ENCODE measurements around the gene EML4.
"Not testable (repeated sequence)": the region's sequence is repeated elsewhere in the genome, so short reads cannot be mapped to it uniquely, and the experiment has no call there.

EML4 gene

DNA sequence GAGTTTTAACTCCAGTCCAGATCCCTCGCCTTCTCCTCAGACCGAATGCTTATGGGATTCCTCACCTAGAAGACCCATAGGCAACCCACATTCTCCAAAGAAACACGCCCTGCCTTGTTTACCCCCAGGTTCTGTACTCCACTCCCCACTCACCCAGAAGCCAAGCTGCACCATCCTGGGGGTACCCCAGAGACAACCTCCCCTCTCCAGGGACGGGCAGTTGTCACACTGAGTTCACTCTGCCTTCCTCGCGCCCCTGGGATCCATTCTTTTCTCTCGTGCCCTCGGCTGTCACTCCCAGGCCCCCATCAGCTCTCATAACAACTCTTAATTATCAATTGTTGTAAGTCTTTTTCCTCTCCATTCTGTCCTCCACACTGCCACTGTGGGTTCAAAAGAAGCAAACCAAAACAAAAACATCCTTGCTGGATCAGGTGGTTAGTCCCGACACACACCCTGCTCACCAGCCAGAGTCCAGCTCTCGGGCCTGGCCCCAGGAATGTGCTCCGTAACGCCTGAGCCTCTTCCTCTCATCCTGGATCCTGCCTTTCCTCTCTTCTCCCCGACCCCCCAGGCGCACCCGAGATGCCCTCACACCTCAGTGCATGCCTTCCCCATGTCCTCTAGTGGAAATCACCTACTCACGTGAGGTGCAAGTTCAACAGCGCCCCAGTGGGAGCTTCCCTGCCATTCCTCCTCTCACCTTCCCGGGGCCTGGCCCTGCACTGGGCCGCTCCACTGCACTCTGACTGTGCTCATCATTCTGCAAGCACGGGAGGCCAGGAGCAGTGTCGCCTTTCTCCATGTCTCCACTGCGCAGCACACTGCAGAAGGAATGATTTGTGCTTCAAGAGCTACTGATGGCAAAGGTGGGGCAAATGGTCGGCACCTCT lies 171.1 kb downstream of the EML4 start:
- CTCF ChIA-PET = interaction anchor here (1.0 to 1.1 kb wide), 2 partner anchors 16 kb away, joined by 3 read pairs; no protein-coding TSS in a partner anchor
- 95% methylated on average over 18 of the region's 23 CpGs for WGBS (ENCODE audit: insufficient coverage)

DNA sequence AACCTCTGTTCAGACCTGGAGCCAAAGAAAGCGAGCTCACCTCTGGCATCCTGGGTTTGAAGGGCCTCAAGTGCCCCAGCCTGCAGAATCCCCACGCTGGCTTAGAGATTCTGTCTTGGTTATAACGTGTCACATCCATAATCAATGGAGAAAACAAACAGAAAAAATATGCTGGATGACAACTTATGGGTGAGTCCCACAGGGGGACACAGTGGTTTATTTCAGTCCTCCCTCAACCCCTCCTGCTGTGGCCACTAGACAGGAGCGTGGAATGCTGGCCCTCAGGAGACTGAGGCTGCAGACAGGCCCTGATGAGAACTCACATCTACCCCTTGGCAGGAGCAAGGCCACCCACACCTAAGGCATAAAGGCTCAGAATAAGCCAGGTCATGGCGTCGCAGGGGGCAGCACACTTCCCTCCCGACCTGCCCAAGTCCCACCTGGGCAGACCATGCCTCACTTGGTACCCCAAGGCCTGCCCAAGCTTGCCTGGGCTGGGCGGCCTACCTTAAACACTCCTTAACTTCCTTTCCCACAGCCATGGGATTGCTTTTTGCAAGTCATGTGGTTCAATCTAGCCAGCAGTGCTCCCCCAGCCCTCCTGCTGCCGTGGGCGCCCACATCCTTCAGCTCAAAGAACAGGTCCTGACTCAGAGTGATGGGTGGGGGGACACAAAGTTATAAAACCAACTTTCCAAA lies 171.9 kb downstream of the EML4 start:
- WGBS (ENCODE audit: insufficient coverage) = 81% methylated on average over 8 of the region's 10 CpGs
- no peaks in the 10 kb centered on the region for H3K27me3 ChIP-seq (replicated peaks in 2 of 5; ENCODE audit: control insufficient read depth in 4 of 5, insufficient read depth in 5 of 5, low read length in 4 of 5)
- H3K36me3 ChIP-seq (ENCODE audit: control insufficient read depth in 4 of 4, insufficient read depth in 4 of 4, low read length in 3 of 4) = peaks cover 3 to 51% (median 25%) of the 10 kb centered on the region in 4 experiments
- no peaks in the 10 kb centered on the region for H3K4me1 ChIP-seq (ENCODE audit: control extremely low read depth in 1 of 4, control insufficient read depth in 4 of 4, insufficient read depth in 4 of 4, low read length in 3 of 4)
- CTCF ChIA-PET = interaction anchor here (1.0 to 1.1 kb wide), 2 partner anchors 15 to 16 kb away, joined by 3 read pairs; no protein-coding TSS in a partner anchor
- H3K9me3 ChIP-seq (ENCODE audit: control extremely low read depth in 1 of 5, control insufficient read depth in 4 of 5, insufficient read depth in 2 of 5, low read depth in 1 of 5, low read length in 4 of 5) = peaks cover 0 to 2% (median 0%) of the 10 kb centered on the region in 5 experiments
- DNase-seq = peak in 1 of 3 donors; percentile 13
- no peak overlapping the region for H3K4me3 ChIP-seq (ENCODE audit: control insufficient read depth in 1 of 7, extremely low read depth in 1 of 7, insufficient read depth in 4 of 7, low read depth in 2 of 7, low read length in 6 of 7)
- no peak overlapping the region for H3K27ac ChIP-seq (ENCODE audit: insufficient read depth in 1 of 2, low read depth in 1 of 2, low read length in 2 of 2, poor library complexity in 1 of 2, severe bottlenecking in 2 of 2)
- POLR2A ChIA-PET = no interaction called here

More for the DNA sequence above, 171.1 kb downstream of the EML4 start:
- DNase-seq = no peak
- Histone ChIP-seq H3K27me3 (replicated peaks in 2 of 5; ENCODE audit: control insufficient read depth in 4 of 5, insufficient read depth in 5 of 5, low read length in 4 of 5) (no peaks in the 10 kb centered on the region), H3K27ac (ENCODE audit: insufficient read depth in 1 of 2, low read depth in 1 of 2, low read length in 2 of 2, poor library complexity in 1 of 2, severe bottlenecking in 2 of 2) (no peak overlapping the region), H3K4me3 (ENCODE audit: control insufficient read depth in 1 of 7, extremely low read depth in 1 of 7, insufficient read depth in 4 of 7, low read depth in 2 of 7, low read length in 6 of 7) (no peak overlapping the region), H3K36me3 (ENCODE audit: control insufficient read depth in 4 of 4, insufficient read depth in 4 of 4, low read length in 3 of 4) (peaks cover 0 to 50% (median 23%) of the 10 kb centered on the region in 4 experiments), H3K4me1 (ENCODE audit: control extremely low read depth in 1 of 4, control insufficient read depth in 4 of 4, insufficient read depth in 4 of 4, low read length in 3 of 4) (no peaks in the 10 kb centered on the region), H3K9me3 (ENCODE audit: control extremely low read depth in 1 of 5, control insufficient read depth in 4 of 5, insufficient read depth in 2 of 5, low read depth in 1 of 5, low read length in 4 of 5) (peaks cover 0 to 2% (median 0%) of the 10 kb centered on the region in 5 experiments)
- POLR2A ChIA-PET = no interaction called here

DNA sequence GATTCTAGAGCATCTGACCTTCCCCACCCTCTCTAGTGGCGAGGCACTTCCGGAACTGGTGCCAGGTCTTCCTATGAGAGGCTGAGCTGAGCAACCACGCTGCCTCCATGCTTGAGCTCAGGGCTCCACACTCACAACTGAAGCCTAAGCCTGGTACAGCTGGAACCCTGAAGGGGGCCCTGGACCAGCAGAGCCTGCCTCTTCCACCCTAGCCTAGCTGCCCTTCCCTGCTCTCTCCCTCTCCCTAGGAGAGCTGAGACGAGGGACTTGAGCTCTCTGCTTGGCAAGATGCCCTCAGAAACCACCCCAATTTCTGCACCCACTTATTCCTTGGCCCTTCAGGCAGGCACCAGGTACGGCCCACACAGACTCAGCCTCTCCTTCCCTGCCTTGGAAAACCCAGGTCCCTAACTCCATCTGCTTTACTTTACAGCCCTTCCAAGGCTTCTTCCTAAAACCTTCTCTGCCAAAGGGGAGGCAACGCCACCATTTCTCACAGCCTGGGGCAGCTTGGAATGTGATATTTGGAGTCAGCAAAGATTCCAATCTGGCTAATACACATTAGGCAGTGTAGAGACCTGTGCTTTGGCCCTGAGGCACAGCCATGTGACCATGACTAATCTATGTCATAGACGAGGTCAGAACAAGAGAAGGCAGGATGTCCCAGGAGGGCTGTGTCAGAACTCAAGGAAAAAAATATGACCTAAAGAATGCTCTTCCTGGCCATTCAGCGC lies 173.1 kb downstream of the EML4 start:
- ChIA-PET CTCF (interaction anchor here (1.2 to 1.7 kb wide), 3 partner anchors 9 to 245 kb away, joined by 3 to 6 read pairs (median 5); no protein-coding TSS in a partner anchor), POLR2A (interaction anchor here (0.7 kb wide), 1 partner anchor 1512 kb away, joined by 3 read pairs; no protein-coding TSS in a partner anchor)
- Histone ChIP-seq H3K4me1 (ENCODE audit: control extremely low read depth in 1 of 4, control insufficient read depth in 4 of 4, insufficient read depth in 4 of 4, low read length in 3 of 4) (no peaks in the 10 kb centered on the region), H3K9me3 (ENCODE audit: control extremely low read depth in 1 of 5, control insufficient read depth in 4 of 5, insufficient read depth in 2 of 5, low read depth in 1 of 5, low read length in 4 of 5) (peaks cover 0 to 2% (median 0%) of the 10 kb centered on the region in 5 experiments), H3K36me3 (ENCODE audit: control insufficient read depth in 4 of 4, insufficient read depth in 4 of 4, low read length in 3 of 4) (peaks cover 3 to 54% (median 27%) of the 10 kb centered on the region in 4 experiments), H3K27me3 (replicated peaks in 2 of 5; ENCODE audit: control insufficient read depth in 4 of 5, insufficient read depth in 5 of 5, low read length in 4 of 5) (no peaks in the 10 kb centered on the region), H3K27ac (ENCODE audit: insufficient read depth in 1 of 2, low read depth in 1 of 2, low read length in 2 of 2, poor library complexity in 1 of 2, severe bottlenecking in 2 of 2) (no peak overlapping the region), H3K4me3 (ENCODE audit: control insufficient read depth in 1 of 7, extremely low read depth in 1 of 7, insufficient read depth in 4 of 7, low read depth in 2 of 7, low read length in 6 of 7) (no peak overlapping the region)
- no peak for DNase-seq
- 89% methylated on average over 6 of the region's 8 CpGs for WGBS (ENCODE audit: insufficient coverage)

DNA sequence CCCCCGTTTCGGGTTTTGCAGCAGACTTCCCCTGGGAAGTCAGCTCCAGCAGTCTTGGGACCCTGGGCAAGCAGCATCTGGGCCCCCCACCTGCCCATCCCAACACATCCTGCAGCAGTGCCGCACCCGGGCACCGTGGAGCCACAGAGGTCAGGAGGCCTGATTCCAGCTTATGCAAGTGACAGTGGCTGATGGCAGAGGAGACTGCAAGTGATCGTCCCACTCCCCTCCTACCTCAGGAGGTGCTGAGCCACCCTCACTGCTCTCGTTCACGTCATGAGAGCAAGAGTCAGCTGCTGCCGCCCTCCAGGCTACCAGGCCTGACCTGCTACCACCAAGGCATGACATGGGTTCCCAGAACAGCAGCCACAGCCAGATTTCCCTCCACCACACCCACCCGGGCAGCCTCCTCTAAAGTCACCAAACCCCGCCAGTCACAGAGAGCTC lies 173.7 kb downstream of the EML4 start:
- H3K27me3 ChIP-seq (replicated peaks in 2 of 5; ENCODE audit: control insufficient read depth in 4 of 5, insufficient read depth in 5 of 5, low read length in 4 of 5) = no peaks in the 10 kb centered on the region
- POLR2A ChIA-PET = interaction anchor here (0.7 kb wide), 1 partner anchor 1512 kb away, joined by 3 read pairs; no protein-coding TSS in a partner anchor
- CTCF ChIA-PET = interaction anchor here (0.6 to 1.7 kb wide), 5 partner anchors 9 to 256 kb away, joined by 3 to 6 read pairs (median 3); no protein-coding TSS in a partner anchor
- H3K27ac ChIP-seq (ENCODE audit: insufficient read depth in 1 of 2, low read depth in 1 of 2, low read length in 2 of 2, poor library complexity in 1 of 2, severe bottlenecking in 2 of 2) = no peak overlapping the region
- no peak for DNase-seq
- 95% methylated on average over 10 of the region's 11 CpGs for WGBS (ENCODE audit: insufficient coverage)
- H3K4me3 ChIP-seq (ENCODE audit: control insufficient read depth in 1 of 7, extremely low read depth in 1 of 7, insufficient read depth in 4 of 7, low read depth in 2 of 7, low read length in 6 of 7) = no peak overlapping the region
- peaks cover 3 to 50% (median 27%) of the 10 kb centered on the region in 4 experiments for H3K36me3 ChIP-seq (ENCODE audit: control insufficient read depth in 4 of 4, insufficient read depth in 4 of 4, low read length in 3 of 4)
- no peaks in the 10 kb centered on the region for H3K4me1 ChIP-seq (ENCODE audit: control extremely low read depth in 1 of 4, control insufficient read depth in 4 of 4, insufficient read depth in 4 of 4, low read length in 3 of 4)
- H3K9me3 ChIP-seq (ENCODE audit: control extremely low read depth in 1 of 5, control insufficient read depth in 4 of 5, insufficient read depth in 2 of 5, low read depth in 1 of 5, low read length in 4 of 5) = peaks cover 0 to 2% (median 0%) of the 10 kb centered on the region in 5 experiments

DNA sequence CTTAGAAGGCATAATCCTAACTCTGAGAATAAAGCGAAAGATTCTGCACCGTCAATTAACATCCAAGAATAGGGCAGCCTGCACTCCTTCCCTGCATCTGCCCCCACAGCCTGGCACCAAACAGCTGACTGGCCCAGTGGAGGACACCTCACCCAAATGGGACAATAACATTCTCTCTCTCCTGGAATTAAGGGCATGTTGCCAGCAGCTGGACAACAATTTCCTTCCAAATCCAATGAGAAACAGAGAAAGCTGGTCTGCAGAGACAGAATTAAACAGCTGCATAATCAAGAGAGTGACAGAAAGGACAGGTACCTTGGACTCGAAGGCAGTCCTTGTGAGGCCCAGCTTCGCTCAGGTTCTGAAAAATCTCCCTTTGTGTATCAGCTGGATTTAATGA lies 176.8 kb downstream of the EML4 start:
- WGBS (ENCODE audit: insufficient coverage) = 98% methylated on average over 4 of the region's 4 CpGs
- H3K4me3 ChIP-seq (ENCODE audit: control insufficient read depth in 1 of 7, extremely low read depth in 1 of 7, insufficient read depth in 4 of 7, low read depth in 2 of 7, low read length in 6 of 7) = no peak overlapping the region
- H3K27me3 ChIP-seq (replicated peaks in 2 of 5; ENCODE audit: control insufficient read depth in 4 of 5, insufficient read depth in 5 of 5, low read length in 4 of 5) = no peaks in the 10 kb centered on the region
- no peaks in the 10 kb centered on the region for H3K4me1 ChIP-seq (ENCODE audit: control extremely low read depth in 1 of 4, control insufficient read depth in 4 of 4, insufficient read depth in 4 of 4, low read length in 3 of 4)
- ChIA-PET CTCF (interaction anchor here (1.1 to 1.5 kb wide), 2 partner anchors 17 to 251 kb away, joined by 3 to 7 read pairs; no protein-coding TSS in a partner anchor), POLR2A (no interaction called here)
- H3K27ac ChIP-seq (ENCODE audit: insufficient read depth in 1 of 2, low read depth in 1 of 2, low read length in 2 of 2, poor library complexity in 1 of 2, severe bottlenecking in 2 of 2) = no peak overlapping the region
- DNase-seq = no peak
- peaks cover 7 to 52% (median 30%) of the 10 kb centered on the region in 4 experiments for H3K36me3 ChIP-seq (ENCODE audit: control insufficient read depth in 4 of 4, insufficient read depth in 4 of 4, low read length in 3 of 4)
- no peaks in the 10 kb centered on the region for H3K9me3 ChIP-seq (ENCODE audit: control extremely low read depth in 1 of 5, control insufficient read depth in 4 of 5, insufficient read depth in 2 of 5, low read depth in 1 of 5, low read length in 4 of 5)

DNA sequence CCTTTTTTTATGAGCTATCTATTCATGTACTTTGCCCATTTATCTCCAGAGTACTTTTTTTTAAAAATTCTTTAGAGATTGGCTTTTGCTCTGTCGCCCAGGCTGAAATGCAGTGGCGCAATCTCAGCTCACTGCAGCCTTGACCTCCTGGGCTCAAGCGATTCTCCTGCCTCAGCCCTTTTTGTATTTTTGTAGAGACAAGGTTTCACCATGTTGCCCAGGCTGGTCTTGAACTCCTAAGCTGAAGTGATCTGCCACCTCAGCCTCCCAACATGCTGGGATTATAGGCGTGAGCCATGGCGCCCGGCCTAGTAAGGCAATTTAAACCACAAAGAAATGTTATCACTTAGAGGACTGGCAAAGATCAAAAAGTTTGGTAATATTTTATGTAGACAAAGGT lies 177.7 kb downstream of the EML4 start:
- H3K27me3 ChIP-seq (replicated peaks in 2 of 5; ENCODE audit: control insufficient read depth in 4 of 5, insufficient read depth in 5 of 5, low read length in 4 of 5); H3K4me1 ChIP-seq (ENCODE audit: control extremely low read depth in 1 of 4, control insufficient read depth in 4 of 4, insufficient read depth in 4 of 4, low read length in 3 of 4); H3K9me3 ChIP-seq (ENCODE audit: control extremely low read depth in 1 of 5, control insufficient read depth in 4 of 5, insufficient read depth in 2 of 5, low read depth in 1 of 5, low read length in 4 of 5); DNase-seq; POLR2A ChIA-PET; H3K27ac ChIP-seq (ENCODE audit: insufficient read depth in 1 of 2, low read depth in 1 of 2, low read length in 2 of 2, poor library complexity in 1 of 2, severe bottlenecking in 2 of 2); H3K4me3 ChIP-seq (ENCODE audit: control insufficient read depth in 1 of 7, extremely low read depth in 1 of 7, insufficient read depth in 4 of 7, low read depth in 2 of 7, low read length in 6 of 7): not testable (repeated sequence)
- CTCF ChIA-PET = interaction anchor here (1.1 to 1.5 kb wide), 2 partner anchors 18 to 252 kb away, joined by 3 to 7 read pairs; no protein-coding TSS in a partner anchor
- H3K36me3 ChIP-seq (ENCODE audit: control insufficient read depth in 4 of 4, insufficient read depth in 4 of 4, low read length in 3 of 4) = peaks cover 13 to 56% (median 35%) of the 10 kb centered on the region in 4 experiments
- 93% methylated on average over 3 of the region's 6 CpGs for WGBS (ENCODE audit: insufficient coverage)
